HG02571 (cell line): Measurements from ENCODE around the gene RTP2.

Source experiments
- ATAC-seq: cut with Tn5 transposase; IDR thresholded peaks from one replicate; pipeline ENCODE4 v1.9.1; 2021; ENCODE audit warnings: mild to moderate bottlenecking, moderate library complexity; ENCODE audit not compliant: unreplicated experiment

The RTP2 gene

GRCh38 chr3:187702507-187703033, at the start of gene RTP2:
TSS of gene RTP2 (minus strand) at chr3:187702557. CDS start at chr3:187702128, 429 bp downstream.
- no peak for ATAC-seq

GRCh38 chr3:187750513-187751123, 48.3 kb upstream of the RTP2 start:
- no peak for ATAC-seq

GRCh38 chr3:187750006-187750512, 47.7 kb upstream of the RTP2 start:
- no peak for ATAC-seq

- no peak for ATAC-seq
These were observed 45.7 kb upstream of the RTP2 start for GRCh38 chr3:187748050-187748481.

GRCh38 chr3:187747506-187747905, 45.1 kb upstream of the RTP2 start:
- no peak for ATAC-seq

GRCh38 chr3:187746442-187747281, 44.3 kb upstream of the RTP2 start:
- no peak for ATAC-seq

GRCh38 chr3:187746059-187746441, 43.7 kb upstream of the RTP2 start:
- no peak for ATAC-seq

- ATAC-seq, result peak; percentile 71
These were observed 43.1 kb upstream of the RTP2 start, which contains the start of gene BCL6 for GRCh38 chr3:187745201-187746058. TSS of gene BCL6 (minus strand) at chr3:187745468. CDS start at chr3:187733693, 11,775 bp downstream.

GRCh38 chr3:187744169-187745151, 42.1 kb upstream of the RTP2 start:
- no peak for ATAC-seq

- no peak for ATAC-seq
These were observed 41.1 kb upstream of the RTP2 start for GRCh38 chr3:187743195-187744141.

GRCh38 chr3:187742351-187743171, 40.2 kb upstream of the RTP2 start:
- no peak for ATAC-seq

GRCh38 chr3:187741403-187742350, 39.3 kb upstream of the RTP2 start:
- no peak for ATAC-seq

GRCh38 chr3:187740421-187741399, 38.4 kb upstream of the RTP2 start:
- no peak for ATAC-seq

GRCh38 chr3:187739561-187740332, 37.4 kb upstream of the RTP2 start:
- ATAC-seq, result peak; percentile 31
